ENCODE results near the gene GNAQ. TPM values are rescaled to one million over a fixed set of nuclear protein-coding genes. Genes with fewer than 3 reads are reported as not detected.

The GNAQ gene
- total RNA-seq, 1 donor from 2014 or later = 21.3 TPM

DNA sequence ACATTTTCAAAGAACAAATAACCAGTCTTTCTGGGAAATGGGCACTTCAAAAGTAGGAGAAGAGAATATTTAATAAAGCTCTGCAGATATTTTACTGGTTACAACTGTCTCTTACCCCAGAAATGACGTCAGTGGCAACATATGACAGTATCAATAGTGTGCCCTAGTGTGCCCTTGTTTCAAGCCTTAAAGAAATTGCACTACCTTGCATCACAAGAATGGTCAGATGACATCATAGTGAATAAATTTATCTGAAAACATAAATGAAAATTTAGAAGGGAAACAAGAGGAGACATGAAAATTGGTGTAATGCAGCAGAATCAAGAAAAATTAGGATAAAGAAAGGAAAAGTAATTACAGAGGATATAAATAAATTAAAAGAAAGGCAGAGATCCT is 176.7 kb downstream of the GNAQ start:
- Histone ChIP-seq H3K4me3 (ENCODE audit: low read depth, low read length) (no peak overlapping the region), H3K27me3 (ENCODE audit: control insufficient read depth, insufficient read depth, low read length) (no peaks in the 10 kb centered on the region), H3K36me3 (ENCODE audit: control insufficient read depth, insufficient read depth, low read length) (no peaks in the 10 kb centered on the region)
- TF ChIP-seq, protein P1, sequence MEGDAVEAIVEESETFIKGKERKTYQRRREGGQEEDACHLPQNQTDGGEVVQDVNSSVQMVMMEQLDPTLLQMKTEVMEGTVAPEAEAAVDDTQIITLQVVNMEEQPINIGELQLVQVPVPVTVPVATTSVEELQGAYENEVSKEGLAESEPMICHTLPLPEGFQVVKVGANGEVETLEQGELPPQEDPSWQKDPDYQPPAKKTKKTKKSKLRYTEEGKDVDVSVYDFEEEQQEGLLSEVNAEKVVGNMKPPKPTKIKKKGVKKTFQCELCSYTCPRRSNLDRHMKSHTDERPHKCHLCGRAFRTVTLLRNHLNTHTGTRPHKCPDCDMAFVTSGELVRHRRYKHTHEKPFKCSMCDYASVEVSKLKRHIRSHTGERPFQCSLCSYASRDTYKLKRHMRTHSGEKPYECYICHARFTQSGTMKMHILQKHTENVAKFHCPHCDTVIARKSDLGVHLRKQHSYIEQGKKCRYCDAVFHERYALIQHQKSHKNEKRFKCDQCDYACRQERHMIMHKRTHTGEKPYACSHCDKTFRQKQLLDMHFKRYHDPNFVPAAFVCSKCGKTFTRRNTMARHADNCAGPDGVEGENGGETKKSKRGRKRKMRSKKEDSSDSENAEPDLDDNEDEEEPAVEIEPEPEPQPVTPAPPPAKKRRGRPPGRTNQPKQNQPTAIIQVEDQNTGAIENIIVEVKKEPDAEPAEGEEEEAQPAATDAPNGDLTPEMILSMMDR (IDR thresholded peaks at IDR 0.05; ENCODE audit: insufficient read depth, low read length, severe bottlenecking) = no peak
- no peak for DNase-seq (ENCODE audit: low read depth)
- FAIRE-seq = no peak

DNA sequence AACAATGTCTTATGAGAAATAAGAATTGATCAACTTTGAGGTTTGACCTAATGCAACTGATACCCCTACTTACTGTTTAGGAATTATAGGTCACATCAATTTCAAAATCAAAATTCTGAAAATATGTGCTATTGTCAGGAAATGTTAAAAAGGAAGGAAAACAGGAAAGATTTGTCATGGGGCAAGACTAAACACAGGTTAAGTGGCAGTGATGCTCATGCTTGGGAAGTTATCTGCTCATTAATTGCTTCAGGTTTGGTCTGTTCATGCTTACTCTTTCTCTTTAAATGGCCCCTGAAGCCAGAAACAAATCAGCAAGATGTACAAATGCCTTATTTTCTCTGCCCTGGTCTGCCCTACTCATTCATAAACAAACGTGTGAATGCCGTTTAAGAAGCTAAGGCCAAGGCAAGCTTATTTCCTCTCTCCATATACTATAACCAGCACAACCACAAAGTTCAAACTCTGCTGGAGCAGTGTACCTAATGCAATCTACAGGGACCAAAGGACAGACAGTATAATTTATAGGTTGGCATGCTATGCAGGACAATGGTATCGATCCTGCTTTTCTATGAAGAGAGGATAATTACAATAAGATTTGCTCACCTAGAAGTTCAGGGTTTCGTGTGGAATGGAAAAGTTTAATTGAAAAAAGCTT is 177.2 kb downstream of the GNAQ start:
- no peak overlapping the region for H3K4me3 ChIP-seq (ENCODE audit: low read depth, low read length)
- DNase-seq (ENCODE audit: low read depth) (no peak), FAIRE-seq (no peak)
- TF ChIP-seq, protein P1 (IDR thresholded peaks at IDR 0.05; ENCODE audit: insufficient read depth, low read length, severe bottlenecking) = no peak
- no peaks in the 10 kb centered on the region for H3K27me3 ChIP-seq (ENCODE audit: control insufficient read depth, insufficient read depth, low read length)
- H3K36me3 ChIP-seq (ENCODE audit: control insufficient read depth, insufficient read depth, low read length) = no peaks in the 10 kb centered on the region

DNA sequence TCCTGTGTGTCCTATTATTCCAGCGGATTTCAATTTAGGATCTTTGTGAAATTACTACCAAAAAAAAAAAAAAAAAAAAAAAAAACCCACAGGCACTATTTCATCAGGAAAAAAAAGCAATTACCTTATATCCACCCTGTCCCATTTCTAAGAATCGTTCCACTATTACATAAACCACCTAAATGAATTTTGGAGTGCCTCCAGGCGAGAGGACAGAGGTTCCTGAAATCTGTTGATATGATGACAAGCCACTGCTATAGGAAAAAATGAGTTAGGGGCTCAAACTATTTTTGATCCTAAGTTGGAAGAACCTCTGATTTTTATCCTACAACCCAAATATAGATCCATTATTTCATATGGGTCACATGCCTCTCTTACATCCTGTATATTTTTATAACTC is 177.9 kb downstream of the GNAQ start:
- TF ChIP-seq, protein P1 (IDR thresholded peaks at IDR 0.05; ENCODE audit: insufficient read depth, low read length, severe bottlenecking) = no peak
- no peak overlapping the region for H3K4me3 ChIP-seq (ENCODE audit: low read depth, low read length)
- FAIRE-seq (no peak), DNase-seq (ENCODE audit: low read depth) (no peak)
- H3K36me3 ChIP-seq (ENCODE audit: control insufficient read depth, insufficient read depth, low read length) = no peaks in the 10 kb centered on the region
- H3K27me3 ChIP-seq (ENCODE audit: control insufficient read depth, insufficient read depth, low read length) = no peaks in the 10 kb centered on the region

DNA sequence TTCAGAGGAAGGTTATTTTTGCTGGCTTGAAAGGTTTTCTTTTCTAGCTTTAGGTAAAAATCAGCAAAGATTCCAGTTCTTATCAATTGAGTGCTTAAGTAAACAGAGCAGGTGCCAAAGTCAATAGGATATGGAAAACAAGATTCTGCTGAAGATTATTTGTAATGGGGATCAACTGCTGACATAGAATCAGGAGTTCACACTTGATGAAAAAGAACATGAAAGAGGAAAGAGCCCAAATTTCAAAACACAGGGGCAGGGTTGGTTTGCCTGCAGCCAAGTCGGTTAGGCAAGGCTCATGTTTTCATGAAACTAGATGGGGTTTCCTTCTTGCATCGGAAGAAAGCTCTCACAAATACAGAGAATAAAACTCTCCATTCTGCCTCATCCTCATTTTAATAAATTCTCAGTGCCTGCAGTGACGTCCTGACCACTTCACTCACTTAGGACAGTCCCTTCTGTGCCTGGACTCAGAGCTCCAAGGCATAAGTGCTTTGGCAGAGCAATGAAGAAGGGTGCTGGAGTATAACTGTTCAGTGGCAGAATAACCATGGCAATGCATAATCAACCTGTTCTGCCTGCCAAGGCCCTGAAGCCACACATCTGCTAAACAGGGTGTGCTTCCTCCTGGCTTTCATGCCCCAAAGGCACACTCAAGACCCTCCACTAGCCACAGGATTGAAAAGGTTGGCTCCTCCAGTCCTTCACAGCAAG is 179.6 kb downstream of the GNAQ start:
- H3K27me3 ChIP-seq (ENCODE audit: control insufficient read depth, insufficient read depth, low read length) = no peaks in the 10 kb centered on the region
- H3K4me3 ChIP-seq (ENCODE audit: low read depth, low read length) = no peak overlapping the region
- TF ChIP-seq, protein P1 (IDR thresholded peaks at IDR 0.05; ENCODE audit: insufficient read depth, low read length, severe bottlenecking) = no peak
- FAIRE-seq (no peak), DNase-seq (ENCODE audit: low read depth) (no peak)
- H3K36me3 ChIP-seq (ENCODE audit: control insufficient read depth, insufficient read depth, low read length) = no peaks in the 10 kb centered on the region

DNA sequence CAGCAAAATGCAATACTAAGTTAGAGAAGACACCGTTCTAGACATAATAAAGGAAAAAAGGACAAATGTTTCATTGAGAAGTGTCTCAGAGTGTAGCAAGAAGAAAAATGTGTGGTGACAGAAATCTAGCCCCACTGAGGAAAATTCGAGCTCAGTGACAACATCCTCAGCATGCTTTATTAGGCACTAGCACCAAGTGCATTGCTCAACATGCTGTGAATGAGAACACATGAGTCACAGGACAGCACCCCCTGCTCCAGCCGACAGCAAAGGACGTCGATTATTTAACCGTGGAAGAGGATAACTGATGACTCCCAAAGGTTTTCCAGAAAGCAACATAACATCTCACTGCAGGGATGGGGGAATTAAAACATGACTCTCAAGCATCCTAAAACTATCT is 182.7 kb downstream of the GNAQ start:
- TF ChIP-seq, protein P1 (IDR thresholded peaks at IDR 0.05; ENCODE audit: insufficient read depth, low read length, severe bottlenecking) = no peak
- H3K27me3 ChIP-seq (ENCODE audit: control insufficient read depth, insufficient read depth, low read length) = no peaks in the 10 kb centered on the region
- FAIRE-seq = no peak
- no peak overlapping the region for H3K4me3 ChIP-seq (ENCODE audit: low read depth, low read length)
- DNase-seq (ENCODE audit: low read depth) = peak; percentile 76
- H3K36me3 ChIP-seq (ENCODE audit: control insufficient read depth, insufficient read depth, low read length) = no peaks in the 10 kb centered on the region

Measured in bronchial epithelial cell (primary cell).